ENCODE results near the gene C1orf198. TPM values are rescaled to one million over a fixed set of nuclear protein-coding genes. Genes with fewer than 3 reads are reported as not detected.

Gene C1orf198
- total RNA-seq, 1 donor from 2014 or later, result 12.4 TPM

- no peak overlapping the region for H3K27ac Mint-ChIP-seq
- intact Hi-C loops (cut with micrococcal nuclease), result no loop called here
- H3K4me1 Mint-ChIP-seq, result no peaks in the 10 kb centered on the region
- H3K36me3 Mint-ChIP-seq (ENCODE audit: low read depth), result no peaks in the 10 kb centered on the region
- peaks cover 3% of the 10 kb centered on the region for H3K27me3 Mint-ChIP-seq
- peaks cover 12% of the 10 kb centered on the region for H3K9me3 Mint-ChIP-seq
- no peak for DNase-seq
- no peak overlapping the region for H3K4me3 Mint-ChIP-seq
Measured at GRCh38 chr1:230812568-230812967, 55.8 kb downstream of the C1orf198 start.

- H3K27ac Mint-ChIP-seq, result no peak overlapping the region
- H3K9me3 Mint-ChIP-seq, result peaks cover 12% of the 10 kb centered on the region
- no peaks in the 10 kb centered on the region for H3K27me3 Mint-ChIP-seq
- no peaks in the 10 kb centered on the region for H3K36me3 Mint-ChIP-seq (ENCODE audit: low read depth)
- H3K4me3 Mint-ChIP-seq, result no peak overlapping the region
- H3K4me1 Mint-ChIP-seq, result no peaks in the 10 kb centered on the region
- intact Hi-C loops (cut with micrococcal nuclease), result no loop called here
- DNase-seq, result no peak
Measured at GRCh38 chr1:230809256-230809990, 58.9 kb downstream of the C1orf198 start.

GRCh38 chr1:230808281-230808872 is 59.9 kb downstream of the C1orf198 start:
- no peak overlapping the region for H3K27ac Mint-ChIP-seq
- intact Hi-C loops (cut with micrococcal nuclease), result no loop called here
- no peak overlapping the region for H3K4me3 Mint-ChIP-seq

GRCh38 chr1:230807561-230808280 is 60.6 kb downstream of the C1orf198 start:
- Mint-ChIP-seq H3K27me3 (peaks cover 2% of the 10 kb centered on the region), H3K4me1 (no peaks in the 10 kb centered on the region), H3K9me3 (peaks cover 4% of the 10 kb centered on the region), H3K4me3 (no peak overlapping the region), H3K27ac (no peak overlapping the region), H3K36me3 (ENCODE audit: low read depth) (no peaks in the 10 kb centered on the region)
- intact Hi-C loops (cut with micrococcal nuclease), result no loop called here
- no peak for DNase-seq

More at GRCh38 chr1:230808281-230808872, 59.9 kb downstream of the C1orf198 start:
- H3K4me1 Mint-ChIP-seq, result no peaks in the 10 kb centered on the region
- H3K27me3 Mint-ChIP-seq, result peaks cover 2% of the 10 kb centered on the region
- H3K36me3 Mint-ChIP-seq (ENCODE audit: low read depth), result no peaks in the 10 kb centered on the region
- DNase-seq, result no peak
- H3K9me3 Mint-ChIP-seq, result peaks cover 11% of the 10 kb centered on the region

- Mint-ChIP-seq H3K4me3 (no peak overlapping the region), H3K9me3 (no peaks in the 10 kb centered on the region), H3K4me1 (no peaks in the 10 kb centered on the region), H3K36me3 (ENCODE audit: low read depth) (no peaks in the 10 kb centered on the region), H3K27me3 (peaks cover 2% of the 10 kb centered on the region), H3K27ac (no peak overlapping the region)
- DNase-seq, result no peak
- intact Hi-C loops (cut with micrococcal nuclease), result no loop called here
Measured at GRCh38 chr1:230807029-230807428, 61.3 kb downstream of the C1orf198 start.

- no peak for DNase-seq
- intact Hi-C loops (cut with micrococcal nuclease), result no loop called here
- H3K36me3 Mint-ChIP-seq (ENCODE audit: low read depth), result no peaks in the 10 kb centered on the region
- H3K27ac Mint-ChIP-seq, result no peak overlapping the region
- H3K4me3 Mint-ChIP-seq, result no peak overlapping the region
- H3K9me3 Mint-ChIP-seq, result no peaks in the 10 kb centered on the region
- H3K27me3 Mint-ChIP-seq, result peaks cover 3% of the 10 kb centered on the region
- H3K4me1 Mint-ChIP-seq, result no peaks in the 10 kb centered on the region
Measured at GRCh38 chr1:230806552-230806951, 61.8 kb downstream of the C1orf198 start.

- Mint-ChIP-seq H3K36me3 (ENCODE audit: low read depth) (no peaks in the 10 kb centered on the region), H3K9me3 (no peaks in the 10 kb centered on the region), H3K4me1 (no peaks in the 10 kb centered on the region), H3K27ac (no peak overlapping the region), H3K27me3 (peaks cover 4% of the 10 kb centered on the region), H3K4me3 (no peak overlapping the region)
- no peak for DNase-seq
- intact Hi-C loops (cut with micrococcal nuclease), result no loop called here
Measured at GRCh38 chr1:230804396-230804795, 63.9 kb downstream of the C1orf198 start.

GRCh38 chr1:230800891-230801840 is 67.2 kb downstream of the C1orf198 start:
- no peak overlapping the region for H3K27ac Mint-ChIP-seq
- no peaks in the 10 kb centered on the region for H3K4me1 Mint-ChIP-seq
- DNase-seq, result no peak
- no peaks in the 10 kb centered on the region for H3K9me3 Mint-ChIP-seq
- no peak overlapping the region for H3K4me3 Mint-ChIP-seq
- intact Hi-C loops (cut with micrococcal nuclease), result no loop called here
- H3K36me3 Mint-ChIP-seq (ENCODE audit: low read depth), result no peaks in the 10 kb centered on the region
- H3K27me3 Mint-ChIP-seq, result peaks cover 4% of the 10 kb centered on the region

- Mint-ChIP-seq H3K4me3 (no peak overlapping the region), H3K9me3 (no peaks in the 10 kb centered on the region), H3K27ac (no peak overlapping the region), H3K27me3 (peaks cover 2% of the 10 kb centered on the region), H3K36me3 (ENCODE audit: low read depth) (no peaks in the 10 kb centered on the region), H3K4me1 (no peaks in the 10 kb centered on the region)
- intact Hi-C loops (cut with micrococcal nuclease), result loop anchor here (1.0 kb wide), 1 partner anchor 413 kb away; no protein-coding TSS in a partner anchor
- DNase-seq, result no peak
Measured at GRCh38 chr1:230798491-230798890, 69.8 kb downstream of the C1orf198 start.

- Mint-ChIP-seq H3K4me1 (no peaks in the 10 kb centered on the region), H3K9me3 (no peaks in the 10 kb centered on the region), H3K36me3 (ENCODE audit: low read depth) (no peaks in the 10 kb centered on the region), H3K27me3 (peaks cover 2% of the 10 kb centered on the region), H3K27ac (no peak overlapping the region), H3K4me3 (no peak overlapping the region)
- DNase-seq, result peak; percentile 62
- intact Hi-C loops (cut with micrococcal nuclease), result loop anchor here (1.0 kb wide), 1 partner anchor 413 kb away; no protein-coding TSS in a partner anchor
Measured at GRCh38 chr1:230797942-230798365, 70.4 kb downstream of the C1orf198 start.

GRCh38 chr1:230797376-230797920 is 70.9 kb downstream of the C1orf198 start:
- H3K36me3 Mint-ChIP-seq (ENCODE audit: low read depth), result no peaks in the 10 kb centered on the region
- no peaks in the 10 kb centered on the region for H3K9me3 Mint-ChIP-seq
- H3K4me3 Mint-ChIP-seq, result no peak overlapping the region
- intact Hi-C loops (cut with micrococcal nuclease), result no loop called here
- no peaks in the 10 kb centered on the region for H3K4me1 Mint-ChIP-seq
- no peak overlapping the region for H3K27ac Mint-ChIP-seq
- DNase-seq, result no peak
- H3K27me3 Mint-ChIP-seq, result peaks cover 2% of the 10 kb centered on the region

GRCh38 chr1:230796626-230797025 is 71.7 kb downstream of the C1orf198 start:
- DNase-seq, result no peak
- Mint-ChIP-seq H3K27ac (no peak overlapping the region), H3K36me3 (ENCODE audit: low read depth) (no peaks in the 10 kb centered on the region), H3K27me3 (peaks cover 1% of the 10 kb centered on the region), H3K9me3 (no peaks in the 10 kb centered on the region), H3K4me1 (no peaks in the 10 kb centered on the region), H3K4me3 (no peak overlapping the region)
- intact Hi-C loops (cut with micrococcal nuclease), result no loop called here

Measured in activated CD4-positive, alpha-beta T cell treated with anti-CD3 and anti-CD28 coated beads, Interleukin-2, amount 10 ng/mL, durations not matched to agents 24 days and 14 days (primary cell).